Measurements from ENCODE around the gene CAMK1D. TPM values are rescaled to one million over a fixed set of nuclear protein-coding genes. Genes with fewer than 3 reads are reported as not detected.
A peak's percentile ranks its signal among the peaks of the same experiment; 100 is the strongest.

CAMK1D gene
- total RNA-seq, 1 donor from 2014 or later, result 1.8 TPM

DNA sequence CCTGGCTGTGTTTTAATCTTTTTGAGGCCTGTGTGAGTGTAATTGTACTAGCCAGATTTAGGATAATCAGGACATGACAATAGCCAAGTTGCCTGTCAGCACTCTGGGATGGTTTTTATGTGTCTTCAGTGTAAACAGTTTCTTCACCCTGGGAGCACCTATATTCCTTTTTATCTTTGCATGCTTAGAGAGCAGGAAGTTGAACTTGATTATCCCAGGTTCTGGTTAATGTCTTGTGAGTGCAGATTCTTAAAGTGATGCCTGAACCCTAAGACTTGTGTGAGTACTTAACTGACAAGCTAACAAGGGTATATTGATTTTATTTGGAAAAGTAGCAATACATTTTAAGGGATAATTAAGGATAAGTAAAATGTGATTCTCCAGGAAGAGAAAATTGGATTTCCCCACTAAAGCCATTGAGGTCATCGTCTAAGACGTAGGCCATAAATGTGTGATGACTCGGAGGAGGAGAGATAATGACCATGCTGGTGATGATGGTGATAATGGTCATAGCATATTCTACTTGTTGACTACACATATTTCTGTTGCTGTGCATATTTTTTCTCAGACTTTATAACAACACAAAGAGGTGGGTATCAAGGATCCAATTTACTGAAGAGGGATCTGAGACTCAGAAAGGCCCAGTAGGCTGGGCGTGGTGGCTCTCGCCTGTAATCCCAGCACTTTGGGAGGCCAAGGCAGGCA lies 234.7 kb downstream of the CAMK1D start:
- TF ChIP-seq, protein P1, sequence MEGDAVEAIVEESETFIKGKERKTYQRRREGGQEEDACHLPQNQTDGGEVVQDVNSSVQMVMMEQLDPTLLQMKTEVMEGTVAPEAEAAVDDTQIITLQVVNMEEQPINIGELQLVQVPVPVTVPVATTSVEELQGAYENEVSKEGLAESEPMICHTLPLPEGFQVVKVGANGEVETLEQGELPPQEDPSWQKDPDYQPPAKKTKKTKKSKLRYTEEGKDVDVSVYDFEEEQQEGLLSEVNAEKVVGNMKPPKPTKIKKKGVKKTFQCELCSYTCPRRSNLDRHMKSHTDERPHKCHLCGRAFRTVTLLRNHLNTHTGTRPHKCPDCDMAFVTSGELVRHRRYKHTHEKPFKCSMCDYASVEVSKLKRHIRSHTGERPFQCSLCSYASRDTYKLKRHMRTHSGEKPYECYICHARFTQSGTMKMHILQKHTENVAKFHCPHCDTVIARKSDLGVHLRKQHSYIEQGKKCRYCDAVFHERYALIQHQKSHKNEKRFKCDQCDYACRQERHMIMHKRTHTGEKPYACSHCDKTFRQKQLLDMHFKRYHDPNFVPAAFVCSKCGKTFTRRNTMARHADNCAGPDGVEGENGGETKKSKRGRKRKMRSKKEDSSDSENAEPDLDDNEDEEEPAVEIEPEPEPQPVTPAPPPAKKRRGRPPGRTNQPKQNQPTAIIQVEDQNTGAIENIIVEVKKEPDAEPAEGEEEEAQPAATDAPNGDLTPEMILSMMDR (IDR thresholded peaks at IDR 0.05; ENCODE audit: insufficient read depth, low read length, severe bottlenecking), result no peak
- H3K4me3 ChIP-seq (ENCODE audit: low read depth, low read length), result no peak overlapping the region
- H3K36me3 ChIP-seq (ENCODE audit: control insufficient read depth, insufficient read depth, low read length), result no peaks in the 10 kb centered on the region
- peaks cover under 1% of the 10 kb centered on the region for H3K27me3 ChIP-seq (ENCODE audit: control insufficient read depth, insufficient read depth, low read length)
- FAIRE-seq (no peak), DNase-seq (ENCODE audit: low read depth) (no peak)

GRCh38 chr10:12586741-12587140 lies 237.4 kb downstream of the CAMK1D start:
- DNase-seq (ENCODE audit: low read depth) (peak; percentile 92), FAIRE-seq (no peak)
- no peak overlapping the region for H3K4me3 ChIP-seq (ENCODE audit: low read depth, low read length)
- TF ChIP-seq, protein P1 (IDR thresholded peaks at IDR 0.05; ENCODE audit: insufficient read depth, low read length, severe bottlenecking), result no peak
- no peaks in the 10 kb centered on the region for H3K27me3 ChIP-seq (ENCODE audit: control insufficient read depth, insufficient read depth, low read length)
- no peaks in the 10 kb centered on the region for H3K36me3 ChIP-seq (ENCODE audit: control insufficient read depth, insufficient read depth, low read length)

- TF ChIP-seq, protein P1 (IDR thresholded peaks at IDR 0.05; ENCODE audit: insufficient read depth, low read length, severe bottlenecking), result no peak
- Histone ChIP-seq H3K4me3 (ENCODE audit: low read depth, low read length) (no peak overlapping the region), H3K36me3 (ENCODE audit: control insufficient read depth, insufficient read depth, low read length) (no peaks in the 10 kb centered on the region), H3K27me3 (ENCODE audit: control insufficient read depth, insufficient read depth, low read length) (no peaks in the 10 kb centered on the region)
- DNase-seq (ENCODE audit: low read depth) (peak; percentile 9), FAIRE-seq (no peak)
These were observed 238.1 kb downstream of the CAMK1D start for GRCh38 chr10:12587451-12587888.

- DNase-seq (ENCODE audit: low read depth), result peak; percentile 94
These were observed 238.9 kb downstream of the CAMK1D start for GRCh38 chr10:12588091-12588860.

GRCh38 chr10:12589291-12589690 lies 239.9 kb downstream of the CAMK1D start:
- no peaks in the 10 kb centered on the region for H3K27me3 ChIP-seq (ENCODE audit: control insufficient read depth, insufficient read depth, low read length)
- H3K36me3 ChIP-seq (ENCODE audit: control insufficient read depth, insufficient read depth, low read length), result no peaks in the 10 kb centered on the region
- FAIRE-seq (no peak), DNase-seq (ENCODE audit: low read depth) (no peak)
- no peak overlapping the region for H3K4me3 ChIP-seq (ENCODE audit: low read depth, low read length)
- TF ChIP-seq, protein P1 (IDR thresholded peaks at IDR 0.05; ENCODE audit: insufficient read depth, low read length, severe bottlenecking), result no peak

More at GRCh38 chr10:12588091-12588860, 238.9 kb downstream of the CAMK1D start:
- H3K27me3 ChIP-seq (ENCODE audit: control insufficient read depth, insufficient read depth, low read length), result no peaks in the 10 kb centered on the region
- peak; percentile 86 for FAIRE-seq
- TF ChIP-seq, protein P1 (IDR thresholded peaks at IDR 0.05; ENCODE audit: insufficient read depth, low read length, severe bottlenecking), result no peak
- no peaks in the 10 kb centered on the region for H3K36me3 ChIP-seq (ENCODE audit: control insufficient read depth, insufficient read depth, low read length)
- no peak overlapping the region for H3K4me3 ChIP-seq (ENCODE audit: low read depth, low read length)

Measured in bronchial epithelial cell (primary cell).